ENCODE data around the gene SDK2.

The SDK2 gene

DNA sequence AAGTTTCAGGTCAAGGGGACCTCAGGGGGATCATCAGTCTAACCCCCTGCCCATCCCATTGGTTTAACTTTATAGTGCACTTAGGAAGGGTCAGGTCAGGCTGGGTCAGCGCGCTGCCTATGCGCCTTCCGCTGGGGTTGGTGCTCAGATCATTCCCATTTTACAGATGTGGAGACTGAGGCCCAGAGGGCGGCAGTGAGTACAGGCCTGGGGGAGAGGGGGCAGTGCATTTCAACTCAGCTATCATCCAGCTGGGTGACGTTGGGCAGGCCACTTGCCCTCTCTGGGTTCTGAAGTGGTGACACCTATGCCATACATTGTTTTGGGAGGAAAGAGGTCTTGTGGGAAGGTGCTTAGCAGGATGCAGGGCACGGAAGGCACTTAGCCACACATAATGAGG lies 204.6 kb downstream of the SDK2 start:
- no peak for DNase-seq

DNA sequence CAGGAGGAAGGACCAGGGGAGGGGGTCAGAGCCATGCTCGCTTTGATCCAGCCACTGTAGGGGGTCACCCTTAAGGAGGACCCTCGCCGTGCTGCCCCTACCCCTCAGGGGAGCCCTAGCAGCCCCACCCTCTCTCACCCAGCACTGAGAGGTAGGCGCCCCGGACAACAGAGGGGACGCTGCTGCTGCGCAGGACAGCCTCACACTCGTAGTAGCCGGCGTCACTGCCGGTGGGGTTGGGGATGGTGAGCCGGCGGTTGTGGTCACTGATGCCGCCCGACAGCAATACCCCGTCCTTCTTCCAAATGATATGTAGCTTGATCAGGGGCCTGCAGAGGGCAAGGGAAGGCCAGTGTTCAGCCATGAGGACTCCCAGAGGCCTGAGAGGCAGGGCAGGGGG lies 206.4 kb downstream of the SDK2 start:
- DNase-seq, result no peak

- no peak for DNase-seq
Observed at GRCh38 chr17:73436954-73437353, 207.3 kb downstream of the SDK2 start.

GRCh38 chr17:73435412-73435811 lies 208.8 kb downstream of the SDK2 start:
- no peak for DNase-seq

- no peak for DNase-seq
Observed at GRCh38 chr17:73434154-73434553, 210.1 kb downstream of the SDK2 start.

DNA sequence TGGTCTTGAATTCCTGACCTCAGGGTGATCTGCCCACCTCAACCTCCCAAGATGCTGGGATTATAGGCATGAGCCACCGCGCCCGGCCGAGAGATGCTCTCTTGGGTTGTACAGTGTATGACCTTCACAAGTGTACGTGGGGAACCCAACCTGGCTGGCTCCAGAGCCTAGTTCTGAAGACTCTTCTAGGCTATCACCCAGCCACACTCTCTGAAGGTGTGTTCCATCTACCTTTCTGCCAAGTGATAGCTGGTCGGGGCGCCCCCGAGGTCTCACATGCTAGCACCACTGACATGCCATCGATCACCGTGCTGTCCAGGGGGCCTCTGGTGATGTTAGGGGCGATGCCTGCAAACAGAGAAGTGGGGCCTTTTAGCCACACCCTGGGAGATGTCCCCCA lies 210.7 kb downstream of the SDK2 start:
- no peak for DNase-seq

DNA sequence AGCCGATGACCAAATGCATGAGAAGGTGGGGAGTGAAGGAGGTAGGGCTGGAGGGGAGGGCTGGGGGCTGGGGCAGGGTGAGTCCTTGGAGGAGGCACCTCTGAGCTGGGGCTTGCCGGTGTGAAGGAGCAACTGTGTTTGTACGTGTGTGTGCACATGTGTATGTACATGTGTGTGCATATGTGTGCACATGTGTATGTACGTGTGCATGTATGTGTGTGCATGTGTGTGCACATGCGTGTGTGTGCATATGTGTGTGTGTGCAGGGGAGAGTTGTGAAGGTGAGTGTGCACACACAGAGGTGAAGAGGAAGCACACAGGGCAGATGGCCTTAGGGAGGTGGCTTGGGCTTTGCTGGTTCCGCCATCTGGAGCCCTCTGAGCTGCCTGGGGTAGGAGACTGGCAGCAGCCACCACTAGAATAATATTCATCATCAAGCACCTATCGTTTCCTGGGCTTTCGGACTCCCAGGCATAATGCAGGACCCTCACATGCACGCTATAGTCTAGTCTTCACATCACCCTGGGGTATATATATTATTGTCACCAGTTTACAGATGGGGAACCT lies 211.5 kb downstream of the SDK2 start:
- DNase-seq, result no peak

GRCh38 chr17:73431401-73432205 lies 212.6 kb downstream of the SDK2 start:
- DNase-seq, result no peak

- DNase-seq, result no peak
Observed at GRCh38 chr17:73430848-73431247, 213.4 kb downstream of the SDK2 start.

DNA sequence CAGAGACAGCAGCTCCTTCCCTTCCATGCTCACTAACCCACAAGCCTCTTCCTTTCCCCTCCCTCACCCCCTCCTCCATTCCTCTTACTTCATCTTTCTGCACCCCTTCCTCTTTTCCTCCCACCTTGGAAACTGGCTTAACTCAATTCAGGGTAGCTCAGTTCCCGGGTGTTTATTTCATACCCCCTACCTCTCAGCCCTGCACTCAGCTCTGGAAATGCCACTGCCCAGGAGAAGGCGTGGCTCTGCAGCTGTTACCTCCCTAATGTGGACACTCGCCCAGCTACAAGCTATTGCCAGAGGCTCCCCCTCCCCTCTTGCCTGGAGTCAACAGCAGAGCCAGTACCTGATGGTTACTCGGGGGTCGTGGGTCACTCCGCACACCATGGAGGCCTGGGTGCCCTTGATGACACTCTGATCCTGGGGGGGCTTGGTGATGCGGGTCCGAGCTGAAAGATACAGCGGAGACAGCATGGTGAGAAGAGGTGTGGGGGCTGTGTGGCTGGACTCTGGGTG lies 214.0 kb downstream of the SDK2 start:
- no peak for DNase-seq

GRCh38 chr17:73429440-73430164 lies 214.6 kb downstream of the SDK2 start:
- DNase-seq, result peak; percentile 92

DNA sequence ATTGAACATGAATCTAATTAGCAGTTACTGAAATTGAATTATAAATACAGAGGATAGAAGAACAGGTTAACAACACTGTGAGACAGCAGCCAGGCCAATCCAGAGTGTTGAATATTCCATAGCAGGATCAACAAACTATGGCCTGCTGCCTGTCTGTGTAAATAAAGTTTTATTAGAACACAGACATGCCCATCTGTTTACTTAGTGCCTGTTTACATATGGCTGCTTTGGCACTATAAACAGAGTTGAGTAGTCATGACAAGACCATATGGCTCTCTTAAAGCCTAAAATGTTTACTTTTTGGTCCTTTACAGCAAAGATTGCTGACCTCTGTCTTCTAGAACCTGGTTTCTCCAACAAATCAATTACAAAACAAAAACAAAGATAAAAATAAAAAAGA lies 217.0 kb downstream of the SDK2 start:
- no peak for DNase-seq

GRCh38 chr17:73424571-73424970 lies 219.7 kb downstream of the SDK2 start:
- no peak for DNase-seq

DNA sequence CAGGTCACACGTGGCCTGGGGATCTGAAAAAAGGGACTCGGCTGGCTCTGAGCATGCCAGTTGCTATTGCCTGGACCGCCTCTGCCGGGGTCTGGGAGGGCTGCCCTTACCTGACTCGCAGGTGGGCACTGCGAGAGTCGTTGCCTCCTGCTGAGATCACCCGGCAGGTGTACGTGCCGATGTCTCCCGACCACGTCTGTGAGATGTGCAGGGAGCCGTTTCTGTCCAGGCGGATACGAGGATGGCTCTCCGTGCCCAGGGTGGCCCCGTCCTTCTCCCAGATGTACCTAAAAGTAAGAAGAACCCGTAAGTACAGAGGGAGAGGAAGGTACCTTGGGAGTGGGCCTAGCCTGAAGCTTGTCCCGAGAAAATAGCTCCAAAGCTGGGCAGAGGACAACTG lies 220.4 kb downstream of the SDK2 start:
- peak; percentile 17 for DNase-seq

- peak; percentile 16 for DNase-seq
Observed at GRCh38 chr17:73423159-73423715, 221.0 kb downstream of the SDK2 start.

DNA sequence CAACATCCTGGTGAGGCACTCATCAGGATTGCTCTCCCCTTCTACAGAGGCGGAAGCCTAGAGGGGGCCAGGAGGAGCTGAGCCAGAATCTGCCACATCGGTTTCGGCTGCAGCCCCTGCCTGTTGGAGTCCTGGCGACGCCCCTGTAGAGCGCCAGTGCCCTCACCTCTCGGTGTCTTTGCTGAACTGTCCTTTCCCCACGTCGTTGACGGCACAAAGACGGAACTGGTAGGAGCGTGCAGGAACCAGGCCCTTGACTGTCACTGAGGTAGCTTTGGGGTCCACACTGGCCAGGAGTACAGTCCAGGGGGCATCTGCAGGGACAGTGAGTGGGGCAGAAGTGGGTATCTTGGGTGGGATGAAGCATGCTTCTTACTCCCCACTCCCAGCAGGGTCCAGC lies 222.1 kb downstream of the SDK2 start:
- DNase-seq, result peak; percentile 32

DNA sequence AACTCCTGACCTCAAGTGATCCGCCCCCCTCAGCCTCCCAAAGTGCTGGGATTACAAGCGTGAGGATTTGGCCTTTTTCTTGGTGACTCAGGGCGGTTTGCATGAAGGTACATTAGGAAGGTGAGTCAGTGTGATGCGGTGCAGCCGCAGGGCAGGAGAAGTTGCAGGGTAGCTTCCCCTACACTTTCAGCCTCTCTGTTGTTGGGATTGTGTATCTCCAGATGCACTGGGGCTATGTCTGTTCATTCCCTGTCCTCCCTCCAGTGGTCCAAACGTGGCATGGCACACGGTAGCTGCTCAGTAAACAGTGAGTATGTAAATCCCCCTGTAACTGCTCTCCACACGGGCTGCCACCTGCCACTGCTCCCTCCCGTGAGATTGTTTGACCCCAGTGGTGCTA lies 223.3 kb downstream of the SDK2 start:
- DNase-seq, result peak; percentile 5

DNA sequence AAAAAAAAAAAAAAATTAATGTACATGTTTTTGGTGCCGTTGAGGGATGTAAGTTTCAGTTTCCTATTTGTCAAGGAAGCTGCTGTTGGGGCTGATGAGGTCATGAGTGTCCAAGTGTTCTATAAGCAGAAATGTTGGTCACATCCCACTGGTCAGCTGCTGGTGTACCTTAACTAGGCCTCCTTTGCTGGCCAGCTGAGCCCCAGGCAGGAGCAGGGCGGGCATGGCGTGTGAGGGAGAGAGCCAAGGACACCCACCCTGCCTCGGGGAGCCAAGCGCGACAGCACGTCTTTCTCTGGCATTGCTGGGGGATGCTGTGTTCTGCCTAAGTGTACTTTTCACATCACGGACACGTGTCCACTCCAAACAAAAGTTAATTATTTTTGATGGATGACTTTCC lies 224.4 kb downstream of the SDK2 start:
- DNase-seq, result peak; percentile 34

GRCh38 chr17:73419051-73419450 lies 225.2 kb downstream of the SDK2 start:
- DNase-seq, result peak; percentile 12

DNA sequence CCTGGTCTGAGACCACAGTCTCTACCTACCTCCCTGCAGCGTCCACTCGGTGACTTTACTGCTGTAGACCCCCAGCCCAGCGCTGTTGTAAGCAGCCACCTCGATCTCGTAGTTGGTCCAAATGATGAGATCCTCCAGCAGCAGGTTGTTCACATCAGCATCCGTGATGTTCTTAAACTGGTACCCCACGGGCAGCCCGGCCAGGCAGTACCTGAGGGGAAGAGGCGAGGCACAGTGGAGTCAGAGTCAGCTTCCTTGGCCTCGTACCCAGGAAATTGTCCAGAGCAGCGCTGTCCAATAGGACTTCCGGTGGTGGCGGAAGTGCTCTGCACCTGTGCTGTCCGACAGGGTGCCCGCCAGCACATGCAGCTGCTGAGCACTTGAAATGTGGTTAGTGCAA lies 228.5 kb downstream of the SDK2 start:
- DNase-seq, result no peak

GRCh38 chr17:73414171-73414955 lies 229.9 kb downstream of the SDK2 start:
- DNase-seq, result no peak

DNA sequence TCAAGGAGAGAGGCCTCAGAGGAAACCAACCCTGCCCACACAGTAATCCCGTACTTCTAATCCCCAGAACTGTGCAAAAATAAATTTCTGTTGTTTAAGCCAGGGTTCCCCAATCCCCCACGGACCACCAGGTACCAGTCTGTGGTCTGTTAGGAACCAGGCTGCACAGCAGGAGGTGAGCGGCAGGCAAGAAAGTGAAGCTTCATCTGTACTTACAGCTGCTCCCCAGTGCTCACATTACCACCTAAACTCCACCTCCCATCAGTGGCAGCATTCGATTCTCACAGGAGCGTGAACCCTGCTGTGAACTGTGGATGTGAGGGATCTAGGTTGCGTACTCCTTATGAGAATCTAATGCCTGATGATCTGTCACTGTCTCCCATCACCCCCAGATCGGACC lies 231.3 kb downstream of the SDK2 start:
- no peak for DNase-seq

DNA sequence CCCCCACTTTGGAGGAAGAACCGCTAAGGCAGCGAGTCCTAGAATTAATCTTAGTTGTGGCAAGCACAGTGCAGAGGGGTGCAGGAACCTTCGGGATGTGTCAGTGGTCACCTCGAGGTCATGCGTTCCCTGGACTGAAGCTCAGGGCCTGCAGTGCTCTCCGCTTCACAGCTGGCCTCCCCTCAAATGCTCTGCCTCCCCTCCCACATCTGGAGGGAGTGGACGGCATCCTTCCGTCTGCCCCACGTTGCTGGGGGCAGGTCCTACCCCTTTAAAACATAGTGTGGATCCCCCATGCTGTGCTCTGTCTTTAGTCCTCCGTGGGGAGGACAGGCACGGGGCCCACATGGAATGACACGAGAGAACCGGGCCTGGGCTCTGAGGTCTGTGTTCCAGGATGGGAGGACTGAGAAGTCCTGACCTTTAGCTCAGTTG lies 232.9 kb downstream of the SDK2 start:
- DNase-seq, result no peak

Data from right forelimb (tissue), 1 donor.